ENCODE data around the gene TAPT1.

DNA sequence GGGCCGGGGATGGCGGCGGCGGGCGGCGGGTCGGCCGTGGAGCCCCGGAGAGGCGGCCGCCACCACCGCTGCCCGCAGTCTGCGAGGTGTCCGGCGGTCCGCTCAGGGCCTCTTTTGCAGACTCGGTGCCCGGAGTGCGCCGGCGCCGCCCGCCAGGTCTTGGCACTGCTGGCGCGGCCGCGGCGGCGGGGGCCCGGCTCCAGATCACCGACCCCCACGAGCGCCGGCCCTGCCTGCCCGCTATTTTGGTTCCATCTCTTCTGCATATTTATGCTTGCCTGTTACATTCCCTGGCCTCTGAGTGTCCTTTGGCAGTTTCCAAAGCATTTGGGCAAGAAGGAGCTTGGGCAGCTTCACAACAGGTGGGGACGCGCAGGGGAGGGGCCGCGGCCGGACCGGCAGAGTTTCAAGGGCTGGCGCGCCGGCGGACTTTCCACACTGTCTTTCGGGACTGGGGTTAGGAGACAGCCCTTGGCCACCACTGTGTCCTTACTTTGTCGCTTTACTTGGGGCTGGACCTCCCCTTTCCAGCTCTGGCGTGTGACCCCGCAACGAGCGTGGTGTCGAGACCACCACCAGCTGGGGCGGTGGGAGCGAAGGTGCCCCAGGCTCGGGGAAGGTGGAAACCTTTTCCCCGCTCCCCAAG, 668 bp upstream of the TAPT1 start:
- no peak for TF ChIP-seq CTCF (IDR thresholded peaks at IDR 0.05; ENCODE audit: low read length)
- TF ChIP-seq EZH2 (IDR thresholded peaks at IDR 0.05; ENCODE audit: borderline replicate concordance, low read length): no peak

Measured in OCI-LY1 (cell line).